ENCODE data around the gene LAMC1.
"Not testable (repeated sequence)": the region's sequence is repeated elsewhere in the genome, so short reads cannot be mapped to it uniquely, and the experiment has no call there.

LAMC1 gene

GRCh38 chr1:183148599-183148998 is 125.4 kb downstream of the LAMC1 start:
- DNase-seq (ENCODE audit: low spot score): no peak

DNA sequence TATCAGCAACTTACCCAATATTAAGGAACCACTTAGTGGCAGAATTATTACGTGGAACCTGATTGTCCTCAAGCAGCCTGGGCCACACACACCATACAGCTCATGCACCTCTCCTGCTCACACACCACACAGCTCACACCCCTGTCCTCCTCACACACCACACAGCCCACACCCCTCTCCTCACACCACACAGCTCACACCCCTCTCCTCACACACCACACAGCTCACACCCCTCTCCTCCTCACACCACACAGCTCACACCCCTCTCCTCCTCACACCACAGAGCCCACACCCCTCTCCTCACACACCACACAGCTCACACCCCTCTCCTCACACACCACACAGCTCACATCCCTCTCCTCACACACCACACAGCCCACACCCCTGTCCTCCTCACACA is 126.1 kb downstream of the LAMC1 start:
- DNase-seq (ENCODE audit: low spot score): no peak

DNA sequence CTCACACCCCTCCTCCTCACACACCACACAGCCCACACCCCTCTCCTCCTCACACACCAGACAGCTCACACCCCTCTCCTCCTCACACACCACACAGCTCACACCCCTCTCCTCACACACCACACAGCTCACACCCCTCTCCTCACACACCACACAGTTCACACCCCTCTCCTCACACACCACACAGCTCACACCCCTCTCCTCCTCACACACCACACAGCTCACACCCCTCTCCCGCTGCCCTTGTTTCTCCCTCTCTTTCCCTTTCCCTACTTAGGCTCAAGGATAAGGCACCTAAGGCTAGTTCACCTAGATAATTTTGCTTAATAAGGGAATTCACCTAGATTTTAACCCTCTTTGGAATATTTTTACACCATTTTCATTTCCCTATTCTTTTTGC is 126.8 kb downstream of the LAMC1 start:
- DNase-seq (ENCODE audit: low spot score): not testable (repeated sequence)

- DNase-seq (ENCODE audit: low spot score): no peak
Measured at GRCh38 chr1:183150445-183150844, 127.2 kb downstream of the LAMC1 start.

DNA sequence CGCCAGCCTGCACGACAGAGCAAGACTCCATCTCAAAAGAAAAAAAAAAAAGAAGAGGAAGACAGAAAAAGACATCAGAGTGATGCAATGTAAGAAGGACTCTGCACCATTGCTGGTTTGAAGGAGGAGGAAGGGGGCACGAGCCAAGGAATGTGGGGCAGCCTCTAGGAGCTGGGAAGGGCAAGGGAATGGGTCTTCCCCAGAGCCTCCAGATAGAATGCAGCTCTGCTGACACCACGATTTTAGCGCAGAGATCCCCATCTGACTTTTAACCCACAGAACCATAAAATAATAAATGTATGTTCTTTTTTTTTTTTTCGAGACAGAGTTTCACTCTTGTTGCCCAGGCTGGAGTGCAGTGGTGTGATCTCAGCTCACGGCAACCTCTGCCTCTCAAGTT is 129.0 kb downstream of the LAMC1 start:
- DNase-seq (ENCODE audit: low spot score): no peak

GRCh38 chr1:183155939-183156338 is 132.7 kb downstream of the LAMC1 start:
- no peak for DNase-seq (ENCODE audit: low spot score)

- DNase-seq (ENCODE audit: low spot score): peak; percentile 68
Measured at GRCh38 chr1:183159960-183160359, 136.7 kb downstream of the LAMC1 start.

GRCh38 chr1:183161391-183161790 is 138.2 kb downstream of the LAMC1 start:
- no peak for DNase-seq (ENCODE audit: low spot score)

DNA sequence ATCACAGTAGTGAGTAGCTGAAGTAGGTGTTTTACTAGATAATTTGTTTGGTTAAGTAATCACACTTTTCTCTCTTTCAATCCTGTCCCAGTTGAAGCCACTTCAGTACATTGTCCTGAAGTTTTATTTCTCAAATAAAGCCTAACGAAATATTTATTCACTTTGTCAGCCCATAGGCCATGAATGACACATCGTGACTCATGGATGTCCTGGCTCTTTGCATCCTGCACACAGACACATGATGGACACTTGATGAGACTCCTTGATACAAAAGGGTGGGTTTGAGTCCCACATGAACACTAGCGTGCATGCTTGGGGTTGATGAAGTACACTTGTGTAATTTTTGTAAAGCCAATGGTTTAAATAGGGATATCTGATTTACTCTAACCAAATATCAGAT is 140.1 kb downstream of the LAMC1 start:
- no peak for DNase-seq (ENCODE audit: low spot score)

- peak; percentile 78 for DNase-seq (ENCODE audit: low spot score)
Measured at GRCh38 chr1:183164340-183164739, 141.1 kb downstream of the LAMC1 start.

DNA sequence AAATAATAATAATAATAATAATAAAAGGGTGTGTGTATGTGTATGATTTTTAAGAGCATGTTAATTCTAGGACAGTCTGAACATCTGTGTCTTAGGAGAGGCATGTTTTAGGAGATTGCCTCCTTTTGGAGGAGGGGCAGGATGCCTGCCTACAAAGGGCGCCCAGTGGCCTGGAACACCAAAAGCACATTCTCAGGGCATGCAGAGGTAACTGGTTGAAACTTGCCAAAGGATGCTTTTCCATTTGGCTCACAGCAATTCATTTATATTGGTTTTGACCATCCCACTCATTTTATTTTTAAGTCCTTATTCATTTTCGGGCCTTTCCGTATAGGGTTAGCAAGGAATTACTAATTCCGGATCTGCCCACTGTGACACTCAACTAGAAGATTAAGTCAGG is 141.7 kb downstream of the LAMC1 start:
- DNase-seq (ENCODE audit: low spot score): no peak

- DNase-seq (ENCODE audit: low spot score): no peak
Measured at GRCh38 chr1:183165456-183165855, 142.2 kb downstream of the LAMC1 start.

DNA sequence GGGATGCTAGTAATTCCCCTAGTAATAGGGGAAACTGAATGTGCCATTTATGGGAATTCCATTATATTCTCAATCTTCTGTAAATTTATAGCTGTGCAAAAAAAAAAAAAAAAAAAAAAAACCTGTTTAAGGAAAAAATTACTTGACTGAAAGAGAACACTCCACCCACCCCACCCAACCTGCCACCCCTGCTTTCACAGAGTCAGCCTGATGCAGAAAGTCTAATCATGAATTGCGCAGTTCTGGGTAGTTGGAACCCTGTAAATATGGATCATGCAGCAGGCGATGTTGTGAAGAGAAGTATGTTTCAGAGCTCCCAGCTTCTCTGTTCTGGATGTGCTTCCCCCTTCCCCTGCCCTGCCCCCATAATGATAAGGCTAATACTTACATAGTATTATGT is 143.2 kb downstream of the LAMC1 start:
- DNase-seq (ENCODE audit: low spot score): no peak

- no peak for DNase-seq (ENCODE audit: low spot score)
Measured at GRCh38 chr1:183167676-183168075, 144.5 kb downstream of the LAMC1 start.

GRCh38 chr1:183168308-183168707 is 145.1 kb downstream of the LAMC1 start:
- DNase-seq (ENCODE audit: low spot score): no peak

DNA sequence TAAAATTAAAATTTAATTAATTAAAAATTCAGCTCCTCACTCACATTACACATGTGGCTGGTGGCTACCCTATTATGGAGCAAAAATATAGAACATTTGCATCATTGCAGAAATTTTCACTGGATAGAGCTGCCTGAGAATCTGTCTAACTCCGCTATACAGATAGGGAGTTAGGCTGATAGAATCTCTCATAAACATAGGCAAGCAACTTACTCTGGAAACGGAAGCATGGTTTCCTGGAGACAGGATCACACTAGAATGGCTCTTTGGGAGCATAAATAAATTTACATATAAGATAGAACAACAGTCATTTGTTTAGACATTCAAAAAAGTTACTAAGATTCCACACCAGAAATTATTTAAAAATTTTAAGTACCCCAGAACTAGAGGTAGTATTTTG is 150.6 kb downstream of the LAMC1 start:
- no peak for DNase-seq (ENCODE audit: low spot score)

- no peak for DNase-seq (ENCODE audit: low spot score)
Measured at GRCh38 chr1:183175631-183176030, 152.4 kb downstream of the LAMC1 start.

DNA sequence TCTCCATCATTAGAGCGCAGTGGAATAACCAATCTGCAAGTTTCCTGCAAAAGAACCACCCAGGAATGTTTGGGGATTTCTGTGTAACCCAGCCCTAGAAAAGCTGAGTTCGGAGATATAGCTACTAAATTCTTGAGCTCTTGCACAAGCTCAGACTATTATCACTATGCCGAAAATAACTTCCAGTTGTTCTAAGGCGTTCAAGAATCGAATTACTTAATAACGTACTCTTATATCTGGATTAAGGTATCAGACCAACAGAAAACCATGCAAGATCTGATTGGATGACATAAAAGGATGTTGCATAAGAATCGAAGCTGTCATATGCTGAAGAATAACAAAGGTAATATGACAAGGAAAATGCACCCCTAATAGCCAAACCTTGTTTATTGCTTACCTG is 155.3 kb downstream of the LAMC1 start:
- DNase-seq (ENCODE audit: low spot score): no peak

- no peak for DNase-seq (ENCODE audit: low spot score)
Measured at GRCh38 chr1:183179033-183179432, 155.8 kb downstream of the LAMC1 start.

DNA sequence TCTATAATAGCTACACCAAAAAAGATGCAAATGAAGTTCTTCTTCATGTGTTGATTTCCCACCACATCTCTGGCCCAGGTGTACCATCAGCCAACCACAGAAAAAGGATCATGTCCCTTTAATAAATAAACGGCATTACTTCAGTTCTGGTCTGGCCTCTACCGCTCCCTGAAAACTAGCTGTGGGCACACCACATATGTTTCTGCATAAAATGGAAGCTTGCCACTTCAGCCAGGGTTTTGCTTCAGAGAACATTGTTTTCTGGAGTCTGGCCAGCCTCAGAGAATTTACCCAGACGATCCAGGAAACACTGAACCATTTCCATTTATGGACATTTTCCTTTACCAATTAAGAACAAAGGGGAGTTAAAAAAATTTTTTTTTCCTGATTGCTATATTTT is 157.0 kb downstream of the LAMC1 start:
- DNase-seq (ENCODE audit: low spot score): peak; percentile 36

DNA sequence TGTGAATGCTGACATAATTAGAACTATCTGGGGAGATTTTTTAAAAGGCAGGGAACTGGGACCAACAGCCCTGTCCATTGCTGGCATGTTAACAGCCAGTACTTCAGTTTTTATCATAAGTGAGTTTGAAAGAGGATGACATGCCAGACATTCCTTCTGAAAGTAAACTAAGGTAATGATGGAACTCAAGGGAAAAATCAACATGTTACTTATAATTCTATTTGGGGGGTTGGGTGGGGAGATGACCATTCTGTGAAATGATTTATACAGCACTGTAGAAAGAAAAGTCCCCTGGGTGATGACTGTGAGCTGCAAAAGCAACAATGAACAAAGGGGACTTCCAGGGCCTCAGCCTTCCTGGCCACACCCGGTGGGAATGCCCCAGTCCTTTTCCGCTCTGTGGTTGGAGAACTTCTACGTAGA is 157.4 kb downstream of the LAMC1 start:
- DNase-seq (ENCODE audit: low spot score): peak; percentile 42

GRCh38 chr1:183185941-183186490 is 162.8 kb downstream of the LAMC1 start, which contains the start of gene LAMC2:
Gene LAMC2, plus strand, starts transcription at chr1:183186264. Its CDS starts 89 bp downstream, at chr1:183186353.
- peak; percentile 85 for DNase-seq (ENCODE audit: low spot score)

DNA sequence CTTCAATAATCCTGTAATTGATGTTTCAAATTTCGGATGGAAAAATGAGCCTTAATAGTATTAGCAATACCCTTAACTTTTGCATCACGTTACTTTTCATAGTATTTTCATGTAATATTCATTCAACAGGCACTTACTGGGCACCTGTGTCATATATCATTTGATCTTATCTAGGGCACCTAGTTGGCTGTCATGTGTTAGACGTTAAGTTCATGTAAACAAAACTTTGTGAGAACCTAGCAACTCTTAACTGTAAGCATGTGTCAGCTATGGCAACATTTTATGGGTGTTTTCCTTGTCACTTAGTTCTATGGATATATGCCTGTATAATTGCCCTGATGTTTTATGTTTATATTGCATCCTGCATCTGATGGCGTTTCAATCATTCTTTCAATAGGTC is 163.6 kb downstream of the LAMC1 start:
- no peak for DNase-seq (ENCODE audit: low spot score)

- DNase-seq (ENCODE audit: low spot score): no peak
Measured at GRCh38 chr1:183188240-183188639, 165.0 kb downstream of the LAMC1 start.

GRCh38 chr1:183191833-183192232 is 168.6 kb downstream of the LAMC1 start:
- no peak for DNase-seq (ENCODE audit: low spot score)

Measured in iPS-NIHi11 (cell line).